Hepatocyte (in vitro differentiated cells): ENCODE data around the gene EIF3I. TPM values are rescaled to one million over a fixed set of nuclear protein-coding genes. Genes with fewer than 3 reads are reported as not detected.
A peak's percentile ranks its signal among the peaks of the same experiment; 100 is the strongest.

Experiments used
- DNase-seq: peaks from one replicate; pipeline ENCODE4 v3.0.0-alpha.2; 2016; ENCODE audit warnings: low spot score
- H2AFZ ChIP-seq: fragments of 200-600 bp; sonication (generic); 2 replicates; pipeline ENCODE4 v1.6.0; 2016; ENCODE audit warnings: antibody characterized with exemption, mild to moderate bottlenecking
- H3K27ac ChIP-seq: fragments of 200-600 bp; sonication (generic); 2 replicates; pipeline ENCODE4 v1.5.1; 2016; ENCODE audit warnings: mild to moderate bottlenecking
- H3K27me3 ChIP-seq: fragments of 200-600 bp; sonication (generic); 2 replicates; pipeline ENCODE4 v1.6.1; 2016
- H3K36me3 ChIP-seq: fragments of 200-600 bp; sonication (generic); replicated peaks from 2 replicates; pipeline ENCODE4 v1.5.1; 2016; ENCODE audit warnings: low read depth; ENCODE audit not compliant: insufficient read depth
- H3K4me1 ChIP-seq: fragments of 200-600 bp; sonication (generic); 2 replicates; pipeline ENCODE4 v1.5.1; 2016; ENCODE audit warnings: mild to moderate bottlenecking, moderate library complexity; ENCODE audit not compliant: insufficient read depth
- H3K4me2 ChIP-seq: fragments of 200-600 bp; sonication (generic); 2 replicates; pipeline ENCODE4 v1.6.0; 2016
- H3K4me3 ChIP-seq: fragments of 200-600 bp; sonication (generic); 2 replicates; pipeline ENCODE4 v1.5.1; 2016; ENCODE audit warnings: mild to moderate bottlenecking
- H3K79me2 ChIP-seq: fragments of 200-600 bp; sonication (generic); 2 replicates; pipeline ENCODE4 v1.6.0; 2017; ENCODE audit warnings: mild to moderate bottlenecking
- H3K9me2 ChIP-seq: fragments of 200-600 bp; sonication (generic); replicated peaks from 2 replicates; pipeline ENCODE4 v1.6.0; 2017; ENCODE audit warnings: mild to moderate bottlenecking; ENCODE audit not compliant: insufficient read depth
- H3K9me3 ChIP-seq: fragments of 200-600 bp; sonication (generic); 2 replicates; pipeline ENCODE4 v1.5.1; 2016; ENCODE audit warnings: low read depth, mild to moderate bottlenecking
- H4K20me1 ChIP-seq: fragments of 200-600 bp; sonication (generic); 2 replicates; pipeline ENCODE4 v1.6.0; 2016; ENCODE audit warnings: mild to moderate bottlenecking; ENCODE audit not compliant: insufficient read depth, poor library complexity, severe bottlenecking
- CTCF ChIP-seq: fragments of 200-600 bp; sonication (generic); IDR thresholded peaks from 2 replicates; pipeline ENCODE4 v1.5.1; 2016; ENCODE audit warnings: antibody characterized with exemption, mild to moderate bottlenecking; ENCODE audit not compliant: poor library complexity
- EZH2 ChIP-seq: fragments of 200-600 bp; sonication (generic); IDR thresholded peaks from 2 replicates; pipeline ENCODE4 v1.6.1; 2016; ENCODE audit warnings: antibody characterized with exemption, mild to moderate bottlenecking, borderline replicate concordance
- EZH2phosphoT487 ChIP-seq: fragments of 200-600 bp; sonication (generic); IDR thresholded peaks from one replicate; pipeline ENCODE4 v1.6.1; 2018; ENCODE audit warnings: antibody characterized with exemption, mild to moderate bottlenecking, low read depth, moderate library complexity; ENCODE audit not compliant: unreplicated experiment, severe bottlenecking
- WGBS: methylation state at CpG from one replicate; pipeline ENCODE4 v1.1.6; 2016; ENCODE audit warnings: low lambda C conversion rate; ENCODE audit errors: missing lambda C conversion rate; 5-methylcytosine and 5-hydroxymethylcytosine counted together
- polyA plus RNA-seq: library from polyadenylated mRNA; unstranded; fragments of >200 nt; fragmentation: Nextera tagmentation; extraction: Ambion mirVana; gene quantifications from 2 replicates; pipeline ENCODE4 v1.2.1, GENCODE V29; 2016
- total RNA-seq: library from RNA; depleted of rRNA; stranded (reverse); fragments of >200 nt; gene quantifications from 2 replicates; pipeline ENCODE4 v1.2.3, GENCODE V29; 2014

The EIF3I gene
- total and polyA plus RNA-seq, 2 experiments from 2014 or later = 177 to 227 TPM

GRCh38 chr1:32247983-32248889, 26.0 kb downstream of the EIF3I start:
- H3K9me2 ChIP-seq = no peaks in the 10 kb centered on the region
- H2AFZ ChIP-seq = no peak overlapping the region
- no peaks in the 10 kb centered on the region for H4K20me1 ChIP-seq
- peaks cover 4% of the 10 kb centered on the region for H3K4me1 ChIP-seq
- H3K79me2 ChIP-seq = no peaks in the 10 kb centered on the region
- H3K36me3 ChIP-seq = no peaks in the 10 kb centered on the region
- DNase-seq = peak; percentile 87
- no peak overlapping the region for H3K4me3 ChIP-seq
- H3K27ac ChIP-seq = no peak overlapping the region
- no peaks in the 10 kb centered on the region for H3K27me3 ChIP-seq
- peak overlapping the region; percentile 73 for H3K4me2 ChIP-seq
- 11% methylated on average over 21 of the region's 31 CpGs for WGBS
- no peak for TF ChIP-seq EZH2phosphoT487
- peak; percentile 76 for TF ChIP-seq CTCF
- H3K9me3 ChIP-seq = no peaks in the 10 kb centered on the region

- H3K4me3 ChIP-seq = no peak overlapping the region
- H3K27ac ChIP-seq = no peak overlapping the region
- DNase-seq = peak; percentile 45
- no peaks in the 10 kb centered on the region for H3K9me3 ChIP-seq
- 67% methylated on average over 9 of the region's 9 CpGs for WGBS
- H3K9me2 ChIP-seq = no peaks in the 10 kb centered on the region
- H3K36me3 ChIP-seq = no peaks in the 10 kb centered on the region
- H3K79me2 ChIP-seq = no peaks in the 10 kb centered on the region
- no peak for TF ChIP-seq CTCF
- TF ChIP-seq EZH2phosphoT487 = no peak
- no peak for TF ChIP-seq EZH2
- H2AFZ ChIP-seq = no peak overlapping the region
- H3K4me2 ChIP-seq = no peak overlapping the region
- H3K27me3 ChIP-seq = no peaks in the 10 kb centered on the region
- no peaks in the 10 kb centered on the region for H4K20me1 ChIP-seq
- peaks cover 4% of the 10 kb centered on the region for H3K4me1 ChIP-seq
Observed at GRCh38 chr1:32249831-32250525, 27.8 kb downstream of the EIF3I start.

GRCh38 chr1:32250893-32251716, 28.9 kb downstream of the EIF3I start, which contains the start of gene LCK:
Gene LCK, plus strand, starts transcription at chr1:32251265. Its CDS starts 23,065 bp downstream, at chr1:32274330.
- Histone ChIP-seq H3K4me1 (peaks cover 4% of the 10 kb centered on the region), H3K36me3 (no peaks in the 10 kb centered on the region), H3K9me3 (no peaks in the 10 kb centered on the region), H3K27me3 (no peaks in the 10 kb centered on the region), H2AFZ (no peak within 1 kb of the TSS), H3K9me2 (no peaks in the 10 kb centered on the region), H4K20me1 (no peaks in the 10 kb centered on the region), H3K27ac (no peak within 1 kb of the TSS), H3K79me2 (no peaks in the 10 kb centered on the region), H3K4me3 (no peak within 1 kb of the TSS), H3K4me2 (no peak within 1 kb of the TSS)
- 89% methylated on average over 25 of the region's 25 CpGs for WGBS
- DNase-seq = no peak
- TF ChIP-seq EZH2phosphoT487 (no peak), EZH2 (no peak), CTCF (no peak)
